Skeletal muscle cell (primary cell): ENCODE data around the gene SENP1.
"Not testable (repeated sequence)": the region's sequence is repeated elsewhere in the genome, so short reads cannot be mapped to it uniquely, and the experiment has no call there.

Source experiments
- DNase-seq: peaks from one replicate; pipeline ENCODE4 v3.0.0-alpha.2; 2010; ENCODE audit warnings: low read depth
- H3K4me3 ChIP-seq: 2 replicates; pipeline ENCODE4 v1.5.1; 2011; ENCODE audit warnings: low read depth, mild to moderate bottlenecking, control low read depth, low read length, moderate library complexity

The SENP1 gene

DNA sequence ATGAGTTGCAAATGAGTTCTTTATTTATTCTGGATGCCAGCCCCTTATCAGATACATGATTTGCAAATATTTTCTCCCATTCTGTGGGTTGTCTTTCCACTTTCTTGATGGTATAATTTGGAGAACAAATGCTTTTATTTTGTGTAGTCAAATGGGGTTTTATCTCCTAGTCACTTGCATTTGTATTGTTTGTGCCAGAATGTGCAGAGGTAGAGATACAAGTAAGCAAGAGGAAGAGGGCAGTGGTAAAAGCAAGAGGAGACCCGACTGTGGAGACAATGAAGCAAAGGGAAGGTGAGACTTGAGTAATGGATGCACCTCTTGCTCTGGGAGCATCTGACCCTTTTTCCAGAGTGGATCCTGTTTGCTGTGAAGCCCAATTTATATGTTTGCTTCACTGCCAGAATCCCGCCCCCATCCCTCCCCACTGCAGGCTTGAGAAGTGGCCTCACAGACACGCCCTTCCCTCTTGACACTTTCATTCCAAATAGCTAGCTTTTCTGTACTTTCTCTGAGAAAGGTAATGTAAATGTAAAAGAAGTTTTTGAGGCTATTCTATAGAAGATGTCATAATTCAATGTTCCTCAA lies 12.5 kb upstream of the SENP1 start:
- no peak for DNase-seq
- H3K4me3 ChIP-seq = peak overlapping the region; percentile 88

DNA sequence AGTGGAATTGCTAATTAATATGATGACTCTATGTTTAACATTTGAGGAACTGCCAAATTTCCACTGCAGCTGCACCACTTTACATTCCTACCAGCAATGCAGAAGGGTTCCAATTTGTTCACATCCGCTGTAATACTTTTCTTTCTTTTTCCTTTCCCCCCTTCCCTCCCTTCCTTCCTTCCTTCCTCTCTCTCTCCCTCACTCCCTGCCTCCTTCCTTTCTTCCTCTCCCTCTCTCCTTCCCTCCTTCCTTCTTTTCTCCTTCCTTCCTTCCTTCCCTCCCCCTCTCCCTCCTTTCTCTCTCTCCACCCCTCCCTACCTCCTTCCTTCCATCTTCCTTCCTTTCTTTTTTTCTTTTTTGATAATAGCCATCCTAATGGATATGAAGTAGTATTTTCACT lies 10.1 kb upstream of the SENP1 start:
- H3K4me3 ChIP-seq = no peak overlapping the region
- no peak for DNase-seq

DNA sequence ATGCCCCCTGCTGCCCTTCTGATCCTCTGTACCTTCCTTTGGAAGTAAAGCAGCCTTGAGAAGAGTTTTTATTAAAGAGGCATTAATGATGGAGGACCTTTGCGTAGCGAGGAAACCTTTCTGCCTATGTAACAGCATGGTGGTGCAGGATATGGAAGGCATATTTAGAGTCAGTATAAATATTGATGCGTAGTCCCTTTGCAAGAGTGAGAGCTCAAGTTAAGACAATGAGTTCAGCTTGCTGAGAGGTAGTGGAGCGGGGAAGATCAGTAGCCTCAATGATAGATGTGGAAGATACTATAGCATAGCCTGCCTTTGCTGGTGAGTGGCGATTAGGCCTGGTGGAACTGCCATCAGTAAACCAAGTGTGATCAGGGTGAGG lies 5.4 kb upstream of the SENP1 start:
- not testable (repeated sequence) for DNase-seq, H3K4me3 ChIP-seq

DNA sequence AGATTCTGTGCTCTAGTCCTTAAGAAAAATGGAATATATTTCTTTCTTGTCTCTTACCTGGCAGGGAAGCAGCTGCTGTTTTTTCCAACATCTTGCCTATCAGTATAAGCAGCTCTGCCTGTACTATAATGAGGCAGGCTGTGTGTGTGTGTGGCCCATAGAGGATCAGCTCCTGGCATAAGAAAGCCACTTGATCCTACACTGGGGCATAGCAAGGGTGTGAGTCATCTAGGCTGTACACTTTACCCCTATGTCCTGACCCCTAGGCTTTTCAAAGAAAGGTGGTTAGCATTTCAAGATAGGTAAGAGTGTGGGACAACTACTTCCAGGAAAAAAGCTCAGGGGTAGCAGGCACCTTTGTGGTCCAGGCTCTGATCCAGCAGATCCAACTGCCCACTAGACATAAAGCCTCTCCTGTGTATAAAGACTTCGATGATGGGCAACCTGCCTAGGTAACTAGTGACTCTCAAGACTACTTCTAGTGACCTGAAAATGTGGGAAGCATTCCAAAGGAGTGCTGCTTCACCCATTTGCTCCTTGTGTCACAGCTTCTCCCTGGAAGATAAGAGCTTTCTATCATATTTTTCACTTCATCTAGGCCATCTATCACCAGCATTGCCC lies 4.9 kb upstream of the SENP1 start:
- H3K4me3 ChIP-seq = no peak overlapping the region
- DNase-seq = no peak

DNA sequence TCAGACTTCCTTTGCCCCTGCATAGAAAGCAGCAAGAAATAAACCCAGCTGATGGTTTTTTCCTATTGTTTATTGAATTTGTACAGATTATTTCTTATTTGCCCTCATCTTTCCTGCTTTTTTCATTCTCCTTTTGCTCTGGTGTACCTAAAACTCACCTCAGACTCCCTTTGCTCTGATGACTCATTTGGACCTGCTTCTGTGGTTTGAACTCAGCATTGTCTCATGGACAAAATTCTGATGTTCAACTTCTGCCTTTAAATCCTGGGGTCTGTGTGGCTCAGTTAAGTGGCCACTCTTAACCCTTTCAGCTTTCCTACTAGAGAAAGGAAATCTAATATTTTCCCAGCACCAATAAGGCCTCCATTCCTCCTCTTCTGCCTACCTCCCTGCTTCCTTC lies 3.5 kb upstream of the SENP1 start:
- no peak for DNase-seq

DNA sequence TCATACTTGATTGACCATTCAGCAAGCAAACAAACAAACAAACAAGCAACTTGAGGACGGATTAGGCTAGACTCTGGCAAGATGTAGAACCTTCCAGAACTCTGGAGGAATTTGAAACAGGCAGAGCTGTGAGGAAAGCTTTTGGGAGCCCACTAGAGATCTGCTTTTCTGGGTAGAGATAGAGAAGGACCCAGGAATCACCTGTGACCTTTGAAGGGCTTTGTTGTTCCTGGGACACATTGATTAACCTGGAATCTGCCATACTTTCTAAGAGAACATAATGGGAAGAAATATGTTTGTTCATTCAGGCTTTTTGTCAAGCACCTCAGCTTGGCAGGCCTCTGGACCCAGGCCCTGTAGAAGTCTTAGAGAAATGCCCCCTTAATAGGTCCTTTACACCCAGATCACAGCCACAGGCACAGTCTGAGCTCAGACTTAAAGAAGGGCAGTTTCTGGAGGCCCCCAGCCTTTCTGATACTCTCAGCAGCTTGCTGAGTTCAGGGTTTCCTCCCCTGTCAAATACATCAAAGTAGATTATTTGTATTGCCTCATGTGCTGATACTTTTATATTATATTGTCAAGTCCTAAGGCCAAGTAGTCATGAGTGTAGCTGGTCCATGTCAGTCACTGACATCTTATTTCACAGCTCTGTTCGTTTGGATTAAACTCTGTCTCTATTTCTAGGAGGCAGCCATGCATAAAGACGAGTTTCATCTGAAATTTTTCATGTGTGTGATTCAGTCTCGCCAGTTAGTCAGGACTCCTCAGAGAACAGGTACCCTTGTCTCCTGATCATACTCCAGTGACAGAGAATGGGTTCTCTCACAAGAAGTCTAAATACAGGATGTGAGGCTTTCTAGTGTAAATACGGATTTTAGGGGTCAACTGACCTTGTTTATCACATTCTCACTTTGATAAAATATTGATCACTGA lies 1.1 kb upstream of the SENP1 start:
- no peak for DNase-seq
- H3K4me3 ChIP-seq = peak overlapping the region; percentile 61

More for the DNA sequence above, 3.5 kb upstream of the SENP1 start:
- no peak overlapping the region for H3K4me3 ChIP-seq

DNA sequence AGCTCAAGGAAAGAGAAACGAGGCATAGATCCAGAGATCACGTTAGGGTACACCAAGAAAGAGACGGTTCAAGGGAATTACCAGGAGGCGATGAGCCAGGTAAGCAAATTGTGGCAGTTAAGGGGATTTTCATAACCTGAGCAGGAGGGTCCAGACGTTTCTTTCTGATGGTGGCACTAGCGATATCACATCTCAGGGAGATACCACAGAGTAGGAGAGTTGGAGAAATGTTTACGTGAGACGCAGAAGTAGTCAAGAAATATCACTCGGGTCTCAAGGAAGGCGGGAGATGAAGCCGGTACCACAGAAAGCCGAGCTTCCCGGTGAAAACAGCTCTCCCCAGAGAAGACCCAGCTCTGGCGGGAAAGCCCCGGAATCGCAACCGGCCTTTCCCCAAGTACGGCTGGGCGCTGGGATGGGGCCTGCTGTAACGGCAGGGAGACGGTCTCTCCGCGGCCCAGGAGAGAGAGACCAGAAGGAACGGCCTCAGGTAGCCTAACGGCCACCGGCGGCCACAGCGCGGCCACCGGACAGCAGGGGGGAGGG lies 485 bp downstream of the SENP1 start:
- no peak for DNase-seq
- peak overlapping the region; percentile 61 for H3K4me3 ChIP-seq

DNA sequence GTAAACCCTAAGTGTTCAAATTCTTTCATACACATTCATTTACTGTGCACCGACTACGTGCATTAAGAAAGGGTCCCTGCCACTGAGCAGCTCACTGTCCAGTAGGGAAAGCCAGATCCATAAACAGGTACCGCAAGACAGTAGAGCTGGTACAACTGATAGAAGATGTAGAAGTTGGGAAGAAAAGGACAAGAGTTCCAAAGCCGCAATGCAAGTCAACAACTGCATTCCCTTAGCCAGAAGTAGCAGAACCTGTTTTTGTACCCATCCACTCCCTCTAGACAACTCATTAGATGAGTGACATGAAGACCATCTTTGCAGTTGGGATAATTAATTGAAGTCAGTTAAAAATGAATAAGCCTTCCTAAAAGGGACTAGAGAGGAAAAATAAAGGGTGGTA lies 1.3 kb downstream of the SENP1 start:
- DNase-seq = no peak
- peak overlapping the region; percentile 61 for H3K4me3 ChIP-seq

DNA sequence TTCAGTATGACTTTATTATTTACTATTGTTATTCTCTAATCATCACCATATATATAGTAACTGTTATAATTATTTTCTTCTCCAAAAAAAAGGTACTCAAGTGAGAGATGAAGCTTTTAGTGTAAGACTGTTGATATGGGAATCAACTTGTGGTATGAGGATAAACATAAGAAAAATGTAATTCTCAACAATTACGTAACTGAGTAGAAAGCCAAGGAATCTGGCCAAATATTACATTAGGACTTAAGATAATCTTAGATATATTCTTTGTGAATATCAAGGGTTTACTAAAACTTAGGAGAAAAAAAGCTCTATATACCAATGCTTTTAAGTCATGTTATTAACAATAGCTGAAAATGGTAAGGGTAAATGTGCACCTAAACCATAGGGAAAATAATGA lies 13.3 kb downstream of the SENP1 start:
- H3K4me3 ChIP-seq = no peak overlapping the region
- no peak for DNase-seq

DNA sequence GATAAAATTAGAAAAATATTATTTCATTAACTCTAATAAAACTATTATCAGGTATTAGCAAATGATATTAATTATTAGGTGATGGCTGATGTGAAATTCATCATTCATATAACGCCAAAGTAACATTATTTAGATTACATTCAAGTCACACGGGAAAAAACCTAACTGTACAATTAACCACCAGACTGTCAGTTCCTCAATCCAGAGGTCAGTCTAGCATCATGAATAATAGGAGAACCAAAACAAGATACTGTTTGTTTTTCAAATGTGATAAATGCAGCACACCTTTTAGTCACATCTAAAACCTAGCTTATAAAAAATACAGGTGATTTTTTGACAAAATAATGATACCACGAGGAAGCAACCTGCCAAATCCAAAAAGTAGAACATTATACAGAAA lies 19.6 kb downstream of the SENP1 start:
- DNase-seq = no peak
- H3K4me3 ChIP-seq = no peak overlapping the region

DNA sequence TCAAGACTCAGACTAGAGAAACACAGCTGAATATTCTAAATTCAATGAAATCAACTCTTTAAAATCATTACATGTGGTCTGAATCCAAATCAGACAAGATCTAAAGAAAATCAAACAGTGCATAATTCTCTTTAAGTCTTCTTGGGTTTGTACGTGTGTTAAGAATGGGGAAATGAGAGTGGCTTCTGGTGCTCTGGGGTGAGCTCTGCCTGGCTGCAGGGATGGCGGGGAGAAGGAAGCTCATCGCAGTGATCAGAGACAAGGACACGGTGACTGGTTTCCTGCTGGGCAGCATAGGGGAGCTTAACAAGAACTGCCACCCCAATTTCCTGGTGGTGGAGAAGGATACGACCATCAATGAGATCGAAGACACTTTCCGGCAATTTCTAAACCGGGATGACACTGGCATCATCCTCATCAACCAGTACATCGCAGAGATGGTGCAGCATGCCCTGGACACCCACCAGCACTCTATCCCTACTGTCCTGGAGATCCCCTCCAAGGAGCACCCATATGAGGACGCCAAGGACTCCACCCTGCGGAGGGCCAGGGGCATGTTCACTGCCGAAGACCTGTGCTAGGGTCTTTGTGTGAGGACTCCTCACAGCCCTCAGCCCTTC lies 20.9 kb downstream of the SENP1 start:
- H3K4me3 ChIP-seq = no peak overlapping the region
- DNase-seq = no peak

DNA sequence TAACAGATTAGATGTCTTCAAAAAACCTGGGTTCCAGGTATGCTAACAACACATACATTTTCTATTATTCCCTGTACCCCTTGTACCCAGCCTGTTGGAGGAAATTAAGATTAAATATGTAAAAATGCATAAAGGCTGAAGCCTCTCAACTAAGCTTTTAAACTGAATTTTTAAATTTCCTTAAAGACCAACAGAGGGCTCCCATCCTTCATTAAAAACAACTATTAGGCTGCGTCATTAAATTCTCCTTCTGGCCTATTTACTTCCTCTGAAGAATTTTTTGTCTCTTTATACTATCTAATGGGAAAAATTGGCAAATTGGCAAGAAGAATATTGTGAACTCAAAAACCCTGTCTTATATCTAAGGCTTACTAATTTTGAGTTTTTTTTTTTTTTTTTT lies 21.8 kb downstream of the SENP1 start:
- no peak overlapping the region for H3K4me3 ChIP-seq
- no peak for DNase-seq

DNA sequence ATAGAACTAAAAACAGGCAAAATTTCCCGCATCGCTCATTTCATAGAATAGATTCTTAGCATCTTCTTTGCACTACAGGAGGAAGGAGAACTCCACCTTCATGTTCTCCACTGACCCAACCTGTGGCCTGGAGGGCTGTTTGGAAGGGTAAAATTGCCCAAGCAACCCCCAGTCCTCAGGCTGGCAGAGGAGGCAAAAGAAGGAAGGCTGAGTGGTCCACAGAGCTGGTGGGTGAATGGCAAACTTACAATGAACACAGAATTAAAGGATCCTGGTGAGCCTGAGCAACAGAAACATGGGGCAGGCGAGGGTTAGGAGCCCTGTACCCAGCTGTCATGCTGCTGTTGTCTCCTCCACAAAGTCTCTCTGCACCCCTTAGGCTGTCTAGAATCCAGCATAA lies 25.1 kb downstream of the SENP1 start:
- no peak overlapping the region for H3K4me3 ChIP-seq
- no peak for DNase-seq

DNA sequence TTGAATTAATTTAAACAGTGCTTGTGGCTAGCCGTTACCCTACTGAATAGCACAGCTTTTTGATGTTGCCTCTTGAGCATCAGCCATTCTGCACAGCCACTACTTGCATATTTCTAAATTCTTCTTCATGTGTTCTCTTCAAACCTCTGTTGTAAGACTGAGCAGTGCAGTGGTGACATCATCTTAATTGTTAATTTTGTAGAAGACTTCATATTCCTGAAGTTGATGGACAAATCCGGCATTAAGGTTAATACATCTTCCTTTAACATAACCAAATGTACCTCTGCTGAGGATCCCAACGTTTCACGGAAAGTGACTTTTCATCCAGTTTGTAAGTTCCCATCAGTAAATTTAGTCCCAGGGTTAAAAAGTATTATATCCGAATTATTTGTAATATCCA lies 25.6 kb downstream of the SENP1 start:
- DNase-seq = no peak
- no peak overlapping the region for H3K4me3 ChIP-seq

DNA sequence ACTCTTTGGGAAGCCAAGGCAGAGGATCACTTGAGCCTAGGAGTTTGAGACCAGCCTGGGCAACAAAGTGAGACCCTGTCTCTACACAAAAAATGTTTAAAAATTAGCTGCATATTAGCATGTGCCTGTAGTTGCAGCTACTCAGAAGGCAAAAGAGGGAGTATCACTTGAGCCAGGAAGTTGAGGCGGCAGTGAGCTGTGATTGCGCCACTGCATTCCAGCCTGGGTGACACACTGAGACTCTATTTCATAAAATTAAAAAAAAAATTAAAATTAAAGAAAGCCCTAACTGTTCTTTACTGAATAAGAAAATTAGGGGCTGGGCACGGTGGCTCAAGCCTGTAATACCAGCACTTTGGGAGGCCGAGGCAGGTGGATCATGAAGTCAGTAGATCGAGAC lies 27.0 kb downstream of the SENP1 start:
- peak; percentile 25 for DNase-seq
- no peak overlapping the region for H3K4me3 ChIP-seq

DNA sequence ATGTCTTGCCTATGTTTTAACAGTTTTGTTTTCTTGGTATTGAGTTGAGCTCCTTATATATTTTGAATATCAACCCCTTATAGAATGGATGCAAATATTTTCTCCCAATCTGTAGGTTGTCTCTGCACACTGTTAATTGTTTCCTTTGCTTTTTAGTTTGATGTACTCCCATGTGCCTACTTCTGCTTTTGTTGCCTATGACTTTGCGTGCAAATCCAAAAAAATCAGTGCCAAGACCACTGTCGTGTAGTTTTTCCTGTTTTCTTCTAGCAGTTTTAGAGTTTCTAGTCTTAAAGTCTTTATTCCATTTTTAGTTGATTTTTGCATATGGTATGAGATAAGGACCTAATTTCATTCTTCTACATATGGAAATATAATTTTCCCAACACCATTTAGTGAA lies 28.8 kb downstream of the SENP1 start:
- H3K4me3 ChIP-seq = no peak overlapping the region
- DNase-seq = no peak

DNA sequence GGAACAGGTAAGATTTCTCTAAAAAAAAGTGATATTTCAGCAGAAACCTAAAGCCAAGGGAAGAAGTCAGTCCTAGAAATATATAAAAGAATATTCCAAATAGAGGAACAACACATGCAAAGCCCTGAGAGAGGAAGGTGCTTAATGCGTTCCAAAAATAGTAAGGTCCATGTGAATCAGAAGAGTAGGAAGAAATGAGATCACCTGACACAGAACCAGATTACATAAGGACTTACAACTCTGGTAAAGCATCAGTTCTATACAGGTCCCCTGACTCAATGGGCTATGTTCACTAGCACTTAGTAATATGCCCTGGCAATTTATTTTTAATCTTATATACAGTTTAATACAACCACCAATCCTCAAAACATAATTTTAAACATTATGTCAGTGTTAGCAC lies 30.0 kb downstream of the SENP1 start:
- H3K4me3 ChIP-seq = no peak overlapping the region
- DNase-seq = no peak

DNA sequence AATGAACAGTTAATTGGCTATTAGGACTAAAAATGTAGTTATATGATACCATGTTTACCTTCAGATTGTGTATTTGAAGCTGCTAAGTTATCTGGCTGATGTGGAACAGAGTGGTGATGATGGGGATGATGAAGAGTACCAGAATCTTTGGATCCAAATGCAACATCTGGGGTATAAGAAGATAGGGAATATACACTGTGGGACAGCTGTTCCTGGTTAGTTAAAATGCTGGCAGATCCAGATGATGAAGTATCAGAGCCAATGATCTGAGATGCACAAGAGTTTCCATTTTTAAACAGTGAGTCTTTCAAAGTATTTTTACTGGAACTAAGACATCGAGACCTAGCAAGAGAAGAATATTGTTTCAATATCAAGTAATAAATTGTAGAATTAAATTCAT lies 31.6 kb downstream of the SENP1 start:
- DNase-seq = no peak
- no peak overlapping the region for H3K4me3 ChIP-seq

DNA sequence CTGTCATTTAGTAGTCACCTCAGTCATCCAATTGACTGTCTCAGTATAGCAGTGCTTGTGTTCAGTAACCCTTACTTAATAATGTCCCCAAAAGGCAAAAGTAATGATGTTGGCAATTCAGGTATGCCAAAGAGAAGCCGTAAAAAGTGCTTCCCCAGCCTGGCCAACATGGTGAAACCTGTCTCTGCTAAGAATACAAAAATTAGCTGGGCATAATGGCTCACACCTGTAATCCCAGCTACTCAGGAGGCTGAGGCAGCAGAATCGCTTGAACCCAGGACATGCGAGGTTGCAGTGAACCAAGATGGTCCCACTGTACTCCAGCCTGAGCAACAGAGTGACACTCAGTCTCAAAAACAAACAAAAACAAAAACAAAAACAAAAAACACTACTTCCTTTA lies 33.6 kb downstream of the SENP1 start:
- H3K4me3 ChIP-seq = no peak overlapping the region
- no peak for DNase-seq

DNA sequence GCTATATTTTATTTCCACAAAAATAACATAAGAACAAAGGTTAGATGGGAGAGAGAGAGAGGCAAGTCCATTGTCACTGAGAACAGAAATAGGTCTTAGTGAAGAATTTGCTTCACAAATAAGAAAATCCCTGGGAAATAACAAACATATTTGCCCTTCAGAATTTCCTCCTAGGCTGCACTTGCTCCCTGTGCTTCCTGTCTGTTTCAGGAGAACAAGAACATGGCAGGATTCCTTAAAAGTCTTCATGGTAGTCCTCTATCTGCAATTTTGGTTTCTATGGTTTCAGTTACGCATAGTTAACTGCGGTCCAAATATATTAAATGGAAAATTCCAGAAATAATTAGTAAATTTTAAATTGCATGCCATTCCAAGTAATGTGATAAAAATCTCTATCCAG lies 34.1 kb downstream of the SENP1 start:
- DNase-seq = no peak

More for the DNA sequence above, 34.1 kb downstream of the SENP1 start:
- H3K4me3 ChIP-seq = no peak overlapping the region
